ENCODE results near the gene SEMA3G. TPM values are rescaled to one million over a fixed set of nuclear protein-coding genes. Genes with fewer than 3 reads are reported as not detected.

SEMA3G gene
- polyA plus RNA-seq, 1 donor (not counting 4 experiments of a cell fraction or from before 2014, with no cell fraction given): 0.07 TPM

- Histone ChIP-seq H3K4me1 (ENCODE audit: control insufficient read depth, extremely low read depth, insufficient read depth, low read length) (no peaks in the 10 kb centered on the region), H3K9ac (ENCODE audit: control insufficient read depth, extremely low read depth, insufficient read depth, low read length) (no peak overlapping the region), H2AFZ (ENCODE audit: control insufficient read depth, low read length) (no peak overlapping the region), H3K9me1 (ENCODE audit: control insufficient read depth, extremely low read depth, insufficient read depth, low read length) (no peaks in the 10 kb centered on the region), H3K4me3 (ENCODE audit: control insufficient read depth in 2 of 3, extremely low read depth in 1 of 3, insufficient read depth in 2 of 3, low read depth in 1 of 3, low read length in 3 of 3) (no peak overlapping the region), H3K79me2 (ENCODE audit: control insufficient read depth, insufficient read depth, low read length) (peaks cover 3% of the 10 kb centered on the region), H4K20me1 (ENCODE audit: control insufficient read depth, extremely low read depth, insufficient read depth, low read length) (peaks cover 3% of the 10 kb centered on the region), H3K27ac (ENCODE audit: control insufficient read depth, insufficient read depth, low read length) (no peak overlapping the region), H3K9me3 (ENCODE audit: control insufficient read depth, low read depth, low read length) (no peaks in the 10 kb centered on the region), H3K4me2 (ENCODE audit: control insufficient read depth, extremely low read depth, insufficient read depth, low read depth, low read length) (no peak overlapping the region), H3K36me3 (ENCODE audit: control insufficient read depth in 2 of 2, extremely low read depth in 1 of 2, insufficient read depth in 2 of 2, low read length in 2 of 2) (peaks cover 28 to 56% of the 10 kb centered on the region in 2 experiments), H3K27me3 (ENCODE audit: control insufficient read depth, extremely low read depth, insufficient read depth, low read length) (no peaks in the 10 kb centered on the region)
- FAIRE-seq (no peak), DNase-seq (ENCODE audit: low read depth, low spot score) (no peak)
- no peak for TF ChIP-seq EZH2 (IDR thresholded peaks at IDR 0.05; ENCODE audit: low read length)
- dilution Hi-C loops (cut with MboI; ENCODE audit: extremely low pct_ligation_motif_present, low sequenced_read_pairs): no loop called here
Observed at GRCh38 chr3:52489453-52489852, 44.5 kb upstream of the SEMA3G start.

- peaks cover 5% of the 10 kb centered on the region for H3K4me1 ChIP-seq (ENCODE audit: control insufficient read depth, extremely low read depth, insufficient read depth, low read length)
- H3K27ac ChIP-seq (ENCODE audit: control insufficient read depth, insufficient read depth, low read length): no peak overlapping the region
- H3K4me2 ChIP-seq (ENCODE audit: control insufficient read depth, extremely low read depth, insufficient read depth, low read depth, low read length): no peak overlapping the region
- H4K20me1 ChIP-seq (ENCODE audit: control insufficient read depth, extremely low read depth, insufficient read depth, low read length): peaks cover 3% of the 10 kb centered on the region
- peaks cover 3% of the 10 kb centered on the region for H3K79me2 ChIP-seq (ENCODE audit: control insufficient read depth, insufficient read depth, low read length)
- FAIRE-seq: no peak
- no peak overlapping the region for H3K4me3 ChIP-seq (ENCODE audit: control insufficient read depth in 2 of 3, extremely low read depth in 1 of 3, insufficient read depth in 2 of 3, low read depth in 1 of 3, low read length in 3 of 3)
- H2AFZ ChIP-seq (ENCODE audit: control insufficient read depth, low read length): no peak overlapping the region
- no peaks in the 10 kb centered on the region for H3K27me3 ChIP-seq (ENCODE audit: control insufficient read depth, extremely low read depth, insufficient read depth, low read length)
- dilution Hi-C loops (cut with MboI; ENCODE audit: extremely low pct_ligation_motif_present, low sequenced_read_pairs): no loop called here
- TF ChIP-seq EZH2 (IDR thresholded peaks at IDR 0.05; ENCODE audit: low read length) (no peak), CTCF (optimal IDR thresholded peaks at IDR 0.05 in 1 of 3, IDR thresholded peaks at IDR 0.05 in 1 of 3, conservative IDR thresholded peaks at IDR 0.05 in 1 of 3; ENCODE audit: extremely low read depth in 1 of 3, insufficient read depth in 2 of 3, low read length in 3 of 3) (no peak)
- H3K36me3 ChIP-seq (ENCODE audit: control insufficient read depth in 2 of 2, extremely low read depth in 1 of 2, insufficient read depth in 2 of 2, low read length in 2 of 2): peaks cover 28 to 56% of the 10 kb centered on the region in 2 experiments
- no peak overlapping the region for H3K9ac ChIP-seq (ENCODE audit: control insufficient read depth, extremely low read depth, insufficient read depth, low read length)
- DNase-seq (ENCODE audit: low read depth, low spot score): no peak
- no peaks in the 10 kb centered on the region for H3K9me3 ChIP-seq (ENCODE audit: control insufficient read depth, low read depth, low read length)
- H3K9me1 ChIP-seq (ENCODE audit: control insufficient read depth, extremely low read depth, insufficient read depth, low read length): no peaks in the 10 kb centered on the region
Observed at GRCh38 chr3:52488746-52489145, 43.8 kb upstream of the SEMA3G start.
